IMR-90 (cell line): Measurements from ENCODE around the gene TBX4. TPM values are rescaled to one million over a fixed set of nuclear protein-coding genes. Genes with fewer than 3 reads are reported as not detected.

Experiments
- ATAC-seq: fragments of 200-7000 bp; cut with Tn5 transposase; 2 replicates; pipeline ENCODE4 v1.9.1; 2020; ENCODE audit warnings: low read depth, mild to moderate bottlenecking, moderate library complexity
- BruUV-seq: library from RNA; stranded (reverse); fragments of 400-500 nt; replicated peaks from 2 replicates; lab custom pipeline; 2021; lab: Mats Ljungman, UMichigan
- CTCF ChIA-PET: fragments of 300-600 bp; formaldehyde crosslinking; extraction: SDS; loops from one replicate; lab custom pipeline; 2021; ENCODE audit warnings: antibody characterized with exemption; lab: Yijun Ruan, JAX
- POLR2A ChIA-PET: fragments of 300-600 bp; sonication (Branson Sonifier 250); formaldehyde crosslinking; loops from one replicate; lab custom pipeline; 2022; ENCODE audit warnings: antibody characterized with exemption; ENCODE audit not compliant: unreplicated experiment; lab: Charles Lee
- DNase-seq: peaks from one replicate; pipeline ENCODE4 v3.0.0; 2013
- H2AFZ ChIP-seq: replicated peaks from 2 replicates; pipeline ENCODE3; 2013; ENCODE audit warnings: low read length, mild to moderate bottlenecking; ENCODE audit not compliant: poor library complexity
- H2AK5ac ChIP-seq: 2 replicates; pipeline ENCODE4 v1.6.1; 2013; ENCODE audit warnings: low read depth, low read length, inconsistent platforms
- H2AK9ac ChIP-seq: replicated peaks from 2 replicates; pipeline ENCODE3; 2013; ENCODE audit warnings: mild to moderate bottlenecking, low read depth, low read length, moderate library complexity; ENCODE audit not compliant: poor library complexity
- H2BK120ac ChIP-seq: 2 replicates; pipeline ENCODE4 v1.6.1; 2013; ENCODE audit warnings: low read depth, low read length, inconsistent platforms
- H2BK15ac ChIP-seq: 3 replicates; pipeline ENCODE4 v1.6.1; 2013; ENCODE audit warnings: low read depth, low read length, inconsistent platforms
- H2BK20ac ChIP-seq: 2 replicates; pipeline ENCODE4 v1.6.1; 2013; ENCODE audit warnings: low read depth, mild to moderate bottlenecking, inconsistent platforms, low read length, moderate library complexity
- H2BK5ac ChIP-seq: 2 replicates; pipeline ENCODE4 v1.6.1; 2013; ENCODE audit warnings: mild to moderate bottlenecking, low read depth, low read length, inconsistent platforms; ENCODE audit not compliant: poor library complexity, severe bottlenecking
- H3K14ac ChIP-seq: replicated peaks from 2 replicates; pipeline ENCODE4 v1.6.1; 2013; ENCODE audit warnings: low read depth, low read length, inconsistent platforms
- H3K18ac ChIP-seq: 2 replicates; pipeline ENCODE4 v1.6.1; 2013; ENCODE audit warnings: low read depth, low read length, control low read depth
- H3K23ac ChIP-seq: 2 replicates; pipeline ENCODE4 v1.6.1; 2013; ENCODE audit warnings: low read depth, low read length, inconsistent platforms
- H3K27ac ChIP-seq: 2 replicates; pipeline ENCODE4 v1.5.1; 2013; ENCODE audit warnings: mild to moderate bottlenecking, control low read depth, low read length; ENCODE audit not compliant: insufficient read depth
- H3K27me3 ChIP-seq: 2 replicates; pipeline ENCODE4 v1.6.1; 2013; ENCODE audit warnings: low read length; ENCODE audit not compliant: control insufficient read depth, insufficient read depth
- H3K36me3 ChIP-seq: 2 replicates; pipeline ENCODE4 v1.6.1; 2013; ENCODE audit warnings: low read length, mixed read lengths; ENCODE audit not compliant: control insufficient read depth, insufficient read depth
- H3K4ac ChIP-seq: 2 replicates; pipeline ENCODE4 v1.6.1; 2013; ENCODE audit warnings: low read depth, low read length, inconsistent platforms
- H3K4me1 ChIP-seq: 2 replicates; pipeline ENCODE4 v1.6.1; 2013; ENCODE audit warnings: low read length, mixed read lengths; ENCODE audit not compliant: control insufficient read depth, insufficient read depth
- H3K4me2 ChIP-seq: 2 replicates; pipeline ENCODE4 v1.6.1; 2013; ENCODE audit warnings: low read depth, mild to moderate bottlenecking, control low read depth, low read length, moderate library complexity
- H3K4me3 ChIP-seq: 2 replicates; pipeline ENCODE4 v1.5.1; 2013; ENCODE audit warnings: low read depth, mild to moderate bottlenecking, control low read depth, low read length, moderate library complexity; ENCODE audit not compliant: insufficient read depth
- H3K56ac ChIP-seq: 2 replicates; pipeline ENCODE4 v1.6.1; 2013; ENCODE audit warnings: low read length, inconsistent platforms; ENCODE audit not compliant: insufficient read depth; ENCODE audit errors: extremely low read depth
- H3K79me1 ChIP-seq, 2 experiments: 2 replicates each; pipeline ENCODE4 v1.6.1; 2013; ENCODE audit warnings: low read length in 2 of 2, inconsistent platforms in 1 of 2, low read depth in 1 of 2
- H3K9ac ChIP-seq: 2 replicates; pipeline ENCODE4 v1.6.1; 2013; ENCODE audit warnings: low read depth, low read length, control low read depth
- H3K9me1 ChIP-seq: 2 replicates; pipeline ENCODE4 v1.6.1; 2013; ENCODE audit warnings: low read length, inconsistent platforms; ENCODE audit not compliant: insufficient read depth
- H3K9me3 ChIP-seq: 2 replicates; pipeline ENCODE4 v1.6.1; 2013; ENCODE audit warnings: low read length; ENCODE audit not compliant: control insufficient read depth, insufficient read depth
- H4K20me1 ChIP-seq: 2 replicates; pipeline ENCODE4 v1.6.1; 2013; ENCODE audit warnings: low read length, inconsistent platforms; ENCODE audit not compliant: insufficient read depth
- H4K5ac ChIP-seq: 2 replicates; pipeline ENCODE4 v1.6.1; 2013; ENCODE audit warnings: mild to moderate bottlenecking, low read depth, low read length, control low read depth
- H4K8ac ChIP-seq, 2 experiments: 2 replicates each; pipeline ENCODE4 v1.6.1; 2013; ENCODE audit warnings: low read depth in 2 of 2, low read length in 2 of 2, control low read depth in 1 of 2, inconsistent platforms in 1 of 2
- H4K91ac ChIP-seq: 2 replicates; pipeline ENCODE4 v1.6.1; 2013; ENCODE audit warnings: low read depth, low read length, inconsistent platforms; ENCODE audit not compliant: insufficient read depth
- CEBPB ChIP-seq: IDR thresholded peaks from 2 replicates; pipeline ENCODE4 v1.6.1; 2012; ENCODE audit warnings: low read depth, low read length, improper control_type of control experiment
- CHD1 ChIP-seq: IDR thresholded peaks from 2 replicates; pipeline ENCODE4 v1.6.1; 2012; ENCODE audit warnings: low read depth, low read length, improper control_type of control experiment
- MAZ ChIP-seq: IDR thresholded peaks from 2 replicates; pipeline ENCODE4 v1.6.1; 2012; ENCODE audit warnings: low read depth, mild to moderate bottlenecking, low read length, improper control_type of control experiment, moderate library complexity, borderline replicate concordance
- MXI1 ChIP-seq: IDR thresholded peaks from 2 replicates; pipeline ENCODE4 v1.6.1; 2012; ENCODE audit warnings: low read depth, mild to moderate bottlenecking, low read length, moderate library complexity, borderline replicate concordance
- POLR2A ChIP-seq: IDR thresholded peaks from 2 replicates; pipeline ENCODE4 v1.6.1; 2012; ENCODE audit warnings: mild to moderate bottlenecking, low read depth, low read length
- RCOR1 ChIP-seq: IDR thresholded peaks from 2 replicates; pipeline ENCODE4 v1.6.1; 2012; ENCODE audit warnings: mild to moderate bottlenecking, low read length, improper control_type of control experiment; ENCODE audit not compliant: insufficient replicate concordance
- RFX5 ChIP-seq: IDR thresholded peaks from 2 replicates; pipeline ENCODE4 v1.8.0; 2012; ENCODE audit warnings: low read depth, mild to moderate bottlenecking, low read length, moderate library complexity
- SMC3 ChIP-seq: fragments of 150-350 bp; IDR thresholded peaks from 2 replicates; pipeline ENCODE4 v1.6.1; 2016; ENCODE audit warnings: low read depth, mild to moderate bottlenecking, antibody characterized with exemption, low read length, moderate library complexity
- WGBS, 2 experiments: methylation state at CpG; one replicate each; pipeline versions ENCODE4 v1.1.5 to v1.1.7; 2013; ENCODE audit warnings: missing lambda C conversion rate in 2 of 2; ENCODE audit not compliant: insufficient read length in 1 of 2; ENCODE audit errors: extremely low coverage in 2 of 2; 5-methylcytosine and 5-hydroxymethylcytosine counted together
- dilution Hi-C: fragments of 300-500 bp; cut with HindIII; formaldehyde crosslinking; loops from one replicate; pipeline ENCODE4 v1.14.3; 2018; ENCODE audit warnings: low sequenced_read_pairs; ENCODE audit not compliant: unreplicated experiment
- in situ Hi-C: fragments of 300-500 bp; cut with MboI; formaldehyde crosslinking; loops from 3 replicates; pipeline ENCODE4 v1.14.3; 2019; ENCODE audit warnings: low sequenced_read_pairs, inconsistent platforms, mixed read lengths
- intact Hi-C: fragments of 100-400 bp; cut with micrococcal nuclease; formaldehyde crosslinking; loops from 2 replicates; pipeline ENCODE4 v1.10.0; 2022
- polyA plus RNA-seq, 3 experiments: library from polyadenylated mRNA; depleted of rRNA; stranded (reverse); fragments of >200 nt; gene quantifications; 2 replicates each; pipeline ENCODE4 v1.2.3, GENCODE V29; 2012; ENCODE audit warnings: low replicate concordance in 1 of 3
- total RNA-seq: library from RNA; depleted of rRNA; stranded (reverse); fragments of >200 nt; gene quantifications from 2 replicates; pipeline ENCODE4 v1.2.3, GENCODE V29; 2012
- TF ChIP-seq, protein P1 (sequence below): fragments of 150-350 bp; IDR thresholded peaks from 2 replicates; pipeline ENCODE4 v1.6.1; 2016; ENCODE audit warnings: low read depth, mild to moderate bottlenecking, low read length, moderate library complexity, borderline replicate concordance
- TF ChIP-seq, protein P2 (sequence below): fragments of 150-350 bp; IDR thresholded peaks from 2 replicates; pipeline ENCODE4 v1.6.1; 2017; ENCODE audit warnings: mild to moderate bottlenecking, antibody characterized with exemption, low read length, low read depth

Gene TBX4
- total and polyA plus RNA-seq, 2 of the 4 experiments (the other 2 are of a cell fraction), result 0.05 TPM; not detected in 1

DNA sequence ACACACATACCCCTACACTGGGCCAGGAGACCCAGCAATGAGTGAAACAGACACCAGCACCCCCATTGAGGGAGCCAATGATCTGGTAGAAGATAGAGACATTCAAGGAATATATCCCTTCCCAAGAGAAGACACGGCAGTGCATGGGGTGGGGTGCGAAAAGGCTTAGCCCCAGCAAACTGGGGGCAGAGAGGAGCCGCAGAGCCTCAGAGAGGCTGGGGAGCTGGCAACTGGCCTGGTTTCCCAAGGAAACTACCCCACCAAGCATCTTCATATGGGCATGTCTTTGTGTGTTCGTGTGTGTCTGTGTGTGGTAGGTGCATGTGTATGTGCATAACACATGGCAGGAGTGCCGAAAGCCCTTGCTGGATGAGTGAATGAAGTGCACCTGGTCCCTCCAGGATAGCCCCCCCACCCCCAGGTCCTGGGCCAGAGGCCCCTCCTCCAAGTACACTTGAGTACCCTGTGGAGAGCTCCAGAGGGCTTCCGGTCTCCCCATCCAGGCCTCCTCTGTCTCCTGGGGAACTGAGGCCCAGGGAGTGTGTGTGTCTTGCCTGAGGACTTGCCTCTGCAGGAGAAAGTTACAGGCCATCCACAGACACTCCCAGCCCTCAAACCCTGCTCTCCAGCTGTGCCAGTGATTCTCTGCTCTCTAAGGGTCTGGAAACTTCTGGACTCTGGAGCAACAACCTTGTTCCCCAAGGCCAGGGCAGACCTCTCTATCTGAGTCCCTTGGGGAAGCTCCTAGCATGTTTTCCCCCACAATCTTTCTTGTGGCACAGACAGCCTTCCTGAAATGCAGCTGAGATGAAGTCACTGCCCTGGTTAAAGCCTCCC is 36.6 kb upstream of the TBX4 start:
- H3K36me3 ChIP-seq, result no peaks in the 10 kb centered on the region
- no peak overlapping the region for H3K9ac ChIP-seq
- peak overlapping the region; percentile 43 for H2AK9ac ChIP-seq
- in situ Hi-C loops (no loop called here), intact Hi-C loops (no loop called here), dilution Hi-C loops (no loop called here)
- no peak overlapping the region; the same call in 1 of the 2 replicates for H3K14ac ChIP-seq
- H4K20me1 ChIP-seq, result no peaks in the 10 kb centered on the region
- H3K27ac ChIP-seq, result peak overlapping the region; percentile 21; the same call in 1 of the 2 replicates
- 0 out of 2 replicates have a peak overlapping the region, but pooled peaks have one; percentile 20 for H3K18ac ChIP-seq
- peak overlapping the region; percentile 83 to 84; a peak in 3 of 4 replicates for H4K8ac ChIP-seq
- H4K91ac ChIP-seq, result 0 out of 2 replicates have a peak overlapping the region, but pooled peaks have one; percentile 44
- no peak overlapping the region for H2BK15ac ChIP-seq
- no peak for ATAC-seq
- H2BK120ac ChIP-seq, result no peak overlapping the region
- TF ChIP-seq MAZ, result no peak
- TF ChIP-seq POLR2A, result no peak
- no peak for TF ChIP-seq RCOR1
- TF ChIP-seq RFX5, result no peak
- TF ChIP-seq MXI1, result no peak
- no peak for TF ChIP-seq CHD1
- no peak for TF ChIP-seq SMC3
- TF ChIP-seq, protein P1, sequence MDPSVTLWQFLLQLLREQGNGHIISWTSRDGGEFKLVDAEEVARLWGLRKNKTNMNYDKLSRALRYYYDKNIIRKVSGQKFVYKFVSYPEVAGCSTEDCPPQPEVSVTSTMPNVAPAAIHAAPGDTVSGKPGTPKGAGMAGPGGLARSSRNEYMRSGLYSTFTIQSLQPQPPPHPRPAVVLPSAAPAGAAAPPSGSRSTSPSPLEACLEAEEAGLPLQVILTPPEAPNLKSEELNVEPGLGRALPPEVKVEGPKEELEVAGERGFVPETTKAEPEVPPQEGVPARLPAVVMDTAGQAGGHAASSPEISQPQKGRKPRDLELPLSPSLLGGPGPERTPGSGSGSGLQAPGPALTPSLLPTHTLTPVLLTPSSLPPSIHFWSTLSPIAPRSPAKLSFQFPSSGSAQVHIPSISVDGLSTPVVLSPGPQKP, result no peak
- TF ChIP-seq, protein P2, sequence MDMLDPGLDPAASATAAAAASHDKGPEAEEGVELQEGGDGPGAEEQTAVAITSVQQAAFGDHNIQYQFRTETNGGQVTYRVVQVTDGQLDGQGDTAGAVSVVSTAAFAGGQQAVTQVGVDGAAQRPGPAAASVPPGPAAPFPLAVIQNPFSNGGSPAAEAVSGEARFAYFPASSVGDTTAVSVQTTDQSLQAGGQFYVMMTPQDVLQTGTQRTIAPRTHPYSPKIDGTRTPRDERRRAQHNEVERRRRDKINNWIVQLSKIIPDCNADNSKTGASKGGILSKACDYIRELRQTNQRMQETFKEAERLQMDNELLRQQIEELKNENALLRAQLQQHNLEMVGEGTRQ, result no peak
- no peak for TF ChIP-seq CEBPB
- H3K56ac ChIP-seq, result no peak overlapping the region
- no CpG with 5 or more reads among the region's 6 CpGs for WGBS, 2 experiments
- peaks cover 20% of the 10 kb centered on the region for H3K4me1 ChIP-seq
- H2AK5ac ChIP-seq, result peak overlapping the region; percentile 60
- ChIA-PET CTCF (interaction anchor here (0.6 kb wide), 1 partner anchor 11 kb away, joined by 3 read pairs; no protein-coding TSS in a partner anchor), POLR2A (no interaction called here)
- H3K27me3 ChIP-seq, result peaks cover 5% of the 10 kb centered on the region; the same call in 1 of the 2 replicates
- H3K4me2 ChIP-seq, result no peak overlapping the region
- 0 out of 2 replicates have a peak overlapping the region, but pooled peaks have one; percentile 8 for H2BK20ac ChIP-seq
- H3K4me3 ChIP-seq, result no peak overlapping the region
- no TSS peak for BruUV-seq
- DNase-seq, result peak; percentile 37
- peaks cover 9 to 37% of the 10 kb centered on the region in 2 experiments; a peak in 3 of 4 replicates for H3K79me1 ChIP-seq
- H3K4ac ChIP-seq, result peak overlapping the region; percentile 59
- H3K9me3 ChIP-seq, result no peaks in the 10 kb centered on the region
- no peaks in the 10 kb centered on the region; the same call in 1 of the 2 replicates for H3K9me1 ChIP-seq
- H2AFZ ChIP-seq, result peak overlapping the region; percentile 93
- peak overlapping the region; percentile 23 for H2BK5ac ChIP-seq
- H4K5ac ChIP-seq, result peak overlapping the region; percentile 59
- peak overlapping the region; percentile 36 for H3K23ac ChIP-seq
